Activated T-helper 1 cell treated with Interleukin-2 at 50 U/mL for 16 hours (primary cell): Measurements from ENCODE around the gene UNC5B.

Source experiments
- DNase-seq: peaks from one replicate; pipeline ENCODE4 v3.0.0-alpha.2; 2020; ENCODE audit warnings: low read depth

The UNC5B gene

DNA sequence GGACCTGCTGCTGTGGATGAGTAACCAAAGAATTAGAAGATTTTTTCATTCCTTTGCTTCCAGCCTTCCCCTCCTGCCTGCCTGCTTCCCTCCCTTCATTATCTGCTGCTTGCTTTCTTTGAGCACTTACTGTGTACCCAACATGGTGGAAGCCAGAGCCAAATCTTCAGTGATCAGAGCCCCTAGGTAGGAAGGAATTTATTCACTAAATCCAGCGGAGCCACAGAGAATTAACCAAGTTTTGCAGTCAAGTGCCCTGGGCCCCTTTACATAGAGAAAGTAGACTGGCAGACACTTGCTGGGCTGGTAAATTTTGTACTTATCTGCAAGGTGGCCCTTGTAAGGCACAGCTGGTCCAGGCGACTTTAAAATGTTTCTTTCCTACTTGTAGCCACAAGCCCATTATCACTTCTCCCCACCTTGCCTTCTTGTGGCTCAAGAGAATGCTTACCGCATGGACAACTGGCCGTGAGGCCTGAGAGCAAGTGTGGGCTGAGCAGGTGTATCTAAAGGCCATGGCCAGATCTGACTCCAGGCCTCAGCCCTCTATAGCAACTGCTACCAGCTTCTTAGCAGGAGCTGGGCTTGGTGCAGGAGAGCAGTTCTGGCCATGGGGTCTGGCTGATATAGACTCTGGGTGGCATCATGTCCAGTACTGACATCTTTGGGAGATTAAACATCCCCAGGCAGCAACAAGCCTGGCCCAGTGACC is 11.1 kb downstream of the UNC5B start:
- DNase-seq = no peak

DNA sequence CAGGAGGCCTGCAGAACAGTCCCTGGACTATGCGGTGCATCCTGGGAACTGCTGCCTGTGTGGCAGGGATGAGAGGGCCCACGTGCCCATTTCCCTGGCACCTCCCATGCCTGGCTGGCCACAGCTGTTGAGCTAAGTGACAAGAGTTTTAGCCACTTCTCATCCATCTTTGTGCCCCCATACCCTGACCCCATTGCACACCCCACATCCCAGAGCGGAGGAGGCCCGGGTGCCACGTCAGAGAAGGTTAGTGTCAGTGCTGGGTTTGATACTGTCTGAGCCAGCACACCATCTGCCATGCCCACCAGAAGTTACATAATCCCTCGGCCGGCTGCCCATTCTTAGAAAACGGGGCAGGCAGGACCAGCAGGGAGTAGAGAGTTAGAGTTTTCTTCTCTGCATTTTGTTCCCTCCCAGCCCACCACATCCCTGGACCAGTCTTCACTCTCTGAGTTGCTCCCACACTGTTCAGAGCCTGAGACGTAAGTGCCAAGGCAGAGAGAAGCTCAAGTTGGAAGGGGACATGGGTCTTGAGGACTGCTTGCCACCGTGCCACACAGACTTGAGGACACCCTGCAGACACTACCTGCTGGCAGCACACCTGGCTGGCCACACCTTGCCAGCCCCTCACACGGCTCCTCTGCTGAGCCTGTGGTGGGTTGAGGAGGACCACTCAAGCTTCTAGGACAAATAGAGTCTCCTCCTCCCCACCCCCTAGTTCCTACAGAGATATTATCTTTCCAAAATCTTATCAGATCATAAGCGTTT is 13.1 kb downstream of the UNC5B start:
- DNase-seq = no peak

DNA sequence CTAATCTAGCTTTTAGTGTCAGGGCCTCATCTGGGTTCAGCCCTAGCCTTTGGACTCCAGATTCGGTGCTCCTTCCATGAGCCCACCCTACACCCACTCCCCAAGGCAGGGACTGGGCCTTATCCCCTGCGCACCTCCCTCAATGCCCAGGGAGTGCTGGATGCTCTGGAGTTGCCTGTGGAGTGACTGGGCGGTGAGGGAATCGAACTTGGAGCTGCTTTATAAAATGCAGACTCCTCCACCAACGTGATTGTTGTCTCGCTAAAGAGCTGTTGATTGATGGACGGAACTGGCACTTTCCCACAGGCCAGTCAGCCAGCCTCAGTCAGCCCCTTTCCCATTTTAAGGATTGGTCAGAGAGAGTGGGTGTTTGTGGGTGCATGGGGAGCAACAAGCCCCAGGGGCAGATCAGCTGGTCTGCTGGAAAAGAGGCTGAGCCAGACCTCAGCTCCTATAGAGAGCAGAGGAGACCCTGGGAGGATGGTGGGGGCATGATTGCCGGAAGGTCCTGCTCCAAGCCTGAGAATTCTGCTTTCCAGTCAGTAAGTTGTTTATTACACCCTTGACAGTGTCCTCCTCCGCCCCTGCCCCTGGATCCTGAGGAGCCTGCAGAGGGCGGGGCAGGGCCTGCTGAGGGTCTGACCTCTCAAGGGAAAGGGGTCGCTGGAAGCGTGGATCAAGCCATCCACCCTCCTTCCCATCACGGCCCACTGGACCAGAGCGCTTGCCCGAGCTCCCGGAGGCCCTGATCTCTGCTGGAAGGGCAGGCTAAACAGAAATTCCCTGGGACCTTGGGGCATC is 16.7 kb downstream of the UNC5B start:
- no peak for DNase-seq

DNA sequence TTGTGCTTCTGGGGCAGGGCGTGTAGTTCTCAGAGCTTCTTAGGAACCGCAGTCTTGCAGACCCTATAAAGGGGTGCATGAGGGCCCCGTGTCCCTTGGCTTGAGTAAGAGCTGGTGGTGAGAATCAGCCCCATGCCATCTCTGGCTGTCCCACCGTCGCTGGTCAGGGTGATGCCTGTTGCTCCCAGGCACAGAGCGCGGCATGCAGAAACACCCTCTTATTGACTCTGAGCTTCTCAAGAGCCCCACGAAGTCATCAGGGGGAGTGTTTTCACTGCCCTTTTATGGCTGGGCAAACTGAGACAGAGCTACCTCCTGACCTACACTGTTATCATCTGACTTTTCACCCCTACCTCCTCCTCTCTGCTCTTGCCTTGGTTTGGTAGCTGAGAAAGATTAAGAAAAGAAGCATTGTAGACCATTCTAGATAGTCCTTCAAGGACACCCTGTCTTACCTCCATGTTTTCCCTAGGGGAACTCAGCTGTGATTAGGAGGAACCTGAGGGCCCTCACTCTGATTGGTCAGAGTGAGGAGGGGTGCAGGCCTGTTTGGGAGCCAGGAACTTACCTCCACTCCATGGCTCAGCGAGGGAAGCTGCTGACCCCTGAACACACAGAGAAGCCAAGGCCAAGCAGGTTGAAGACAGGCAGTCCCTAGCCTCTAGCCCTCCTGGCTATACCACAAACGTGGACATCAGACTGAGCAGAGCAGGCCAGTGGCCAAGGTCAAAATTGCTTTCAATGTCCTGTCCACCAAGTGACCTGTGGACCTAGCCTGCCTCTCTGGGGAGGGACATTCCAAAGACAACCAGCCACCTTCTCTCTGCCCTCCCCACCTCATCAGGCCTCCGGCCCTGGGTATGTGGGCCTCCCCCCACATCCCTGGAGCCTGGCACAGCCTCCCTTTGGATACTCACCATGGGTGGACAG is 17.6 kb downstream of the UNC5B start:
- DNase-seq = no peak

- DNase-seq = no peak
Measured at GRCh38 chr10:71230656-71231025, 18.3 kb downstream of the UNC5B start.

GRCh38 chr10:71231206-71231605 is 18.8 kb downstream of the UNC5B start:
- no peak for DNase-seq

DNA sequence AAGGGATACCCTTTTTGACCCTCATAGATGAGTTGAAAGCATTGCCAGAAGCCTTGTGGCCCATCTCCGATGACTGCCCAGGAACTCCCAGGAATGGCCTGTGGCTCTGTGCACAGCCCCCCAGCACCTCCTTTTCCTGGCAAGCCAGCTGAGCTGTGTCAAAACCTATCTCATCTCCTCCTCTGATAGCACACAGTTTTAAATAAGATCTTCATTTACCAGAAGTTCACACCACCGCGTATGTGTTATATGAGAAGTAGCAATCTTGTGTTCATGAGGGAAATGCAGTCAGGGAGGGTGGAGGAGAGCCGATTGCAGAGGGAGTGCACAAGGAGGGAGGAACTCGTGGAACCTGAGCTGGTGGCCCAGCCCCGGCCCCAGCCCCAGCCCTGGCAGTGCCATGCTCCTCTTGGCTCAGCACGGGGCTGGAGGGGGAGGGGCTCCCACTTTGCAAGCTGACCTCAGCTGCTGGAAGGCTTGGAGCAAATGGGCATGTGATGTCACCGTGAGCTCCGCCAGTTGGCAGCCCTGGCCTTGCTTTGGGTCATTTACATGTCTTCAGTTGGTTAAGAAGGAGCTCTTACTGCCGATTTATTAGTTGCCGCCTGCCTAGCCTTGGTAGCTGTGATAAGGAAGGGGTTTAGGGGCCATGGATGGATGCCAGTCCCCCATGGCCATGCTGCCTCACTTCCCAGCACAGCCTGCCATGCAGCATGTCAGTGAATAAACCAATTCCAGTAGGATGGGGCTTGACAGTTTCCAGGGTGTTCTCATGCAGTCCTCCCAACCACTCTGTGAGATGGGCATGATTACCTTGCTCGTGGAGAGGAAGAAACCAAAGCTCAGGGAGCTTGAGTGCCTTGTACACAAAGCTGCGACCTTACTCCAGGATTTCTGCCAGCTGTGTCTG is 20.0 kb downstream of the UNC5B start:
- no peak for DNase-seq

DNA sequence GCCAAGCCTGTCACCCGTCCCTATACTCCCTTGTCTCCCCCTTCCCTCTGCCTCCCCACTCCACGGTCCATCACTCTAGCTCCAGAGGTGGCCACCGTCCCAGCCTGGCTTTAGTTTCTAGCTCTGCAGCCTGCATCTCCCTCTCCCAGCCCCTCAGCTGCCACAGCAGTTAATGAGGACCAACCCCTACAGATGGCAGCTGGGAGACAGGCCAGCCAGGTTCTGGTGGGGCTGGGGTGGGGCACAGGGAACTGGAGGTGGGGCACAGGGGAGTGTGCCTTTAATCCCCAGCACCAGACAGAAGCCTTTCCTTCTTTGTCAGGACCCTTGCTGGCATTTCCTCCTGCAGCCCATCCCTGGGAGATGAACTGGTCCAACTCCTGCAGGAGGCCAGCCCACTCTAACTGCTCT is 21.1 kb downstream of the UNC5B start:
- no peak for DNase-seq

DNA sequence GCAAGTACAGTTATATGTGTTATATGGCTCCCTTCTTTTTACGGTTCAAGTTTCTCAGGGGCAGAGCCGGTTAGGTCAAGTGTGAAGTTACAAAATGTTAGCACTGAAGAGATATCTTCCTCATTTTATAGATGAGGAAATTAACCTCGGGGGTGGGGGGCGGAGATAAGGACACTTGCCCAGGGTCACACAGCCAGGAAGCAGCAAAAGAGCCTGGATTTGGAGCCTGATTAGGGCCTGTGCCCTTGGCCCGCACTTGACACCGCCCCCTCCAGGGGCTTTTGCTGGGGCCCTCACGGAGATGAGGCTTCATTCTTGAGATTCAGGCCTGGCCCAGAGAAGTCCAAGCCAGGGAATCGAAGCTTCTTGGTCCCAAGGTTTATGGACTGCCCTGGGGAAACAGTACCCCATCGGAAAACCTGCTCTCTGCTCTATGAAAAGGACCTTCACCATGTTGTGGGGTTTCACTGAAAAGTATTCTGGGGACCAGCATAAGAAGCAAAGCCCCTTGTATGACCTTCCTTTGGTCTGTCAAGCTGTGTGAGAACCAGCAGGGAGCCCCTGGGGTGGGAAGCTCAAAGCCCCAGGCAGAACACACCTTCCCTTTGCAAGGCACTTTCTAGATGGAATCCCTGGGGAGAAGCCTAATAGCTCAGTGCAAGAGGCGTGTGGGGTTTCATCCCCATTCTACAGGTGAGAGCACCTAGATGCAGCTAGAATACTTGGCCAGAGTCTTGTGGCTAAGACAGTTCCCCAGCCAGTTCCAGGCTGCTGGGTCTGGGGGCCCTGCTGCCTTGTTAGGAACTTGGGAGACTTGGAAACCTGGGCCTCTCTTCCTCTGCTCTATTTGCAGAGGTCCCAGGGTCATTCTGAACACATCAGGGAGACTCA is 21.9 kb downstream of the UNC5B start:
- DNase-seq = no peak

GRCh38 chr10:71234970-71235685 is 22.8 kb downstream of the UNC5B start:
- no peak for DNase-seq

GRCh38 chr10:71235808-71236207 is 23.4 kb downstream of the UNC5B start:
- no peak for DNase-seq

DNA sequence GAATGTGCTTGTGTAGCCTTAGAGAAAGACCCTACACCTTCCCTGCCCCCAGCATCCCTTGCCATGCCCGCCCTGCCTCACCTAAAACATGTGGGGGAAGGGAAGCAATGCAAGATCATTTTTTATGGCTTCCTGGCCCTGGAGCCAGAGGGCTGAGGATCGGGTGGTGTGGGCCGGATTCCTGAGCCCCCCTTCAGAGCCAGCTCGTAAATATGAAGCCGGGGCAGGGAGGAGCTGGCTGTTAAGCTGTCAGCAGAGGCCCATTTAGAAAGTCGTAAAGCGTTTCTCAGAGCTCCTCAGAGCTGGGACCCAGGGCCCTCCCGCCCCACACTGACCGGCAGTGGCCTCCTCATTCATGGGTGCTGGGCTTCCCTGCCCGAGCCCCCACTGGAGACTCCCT is 23.9 kb downstream of the UNC5B start:
- no peak for DNase-seq

DNA sequence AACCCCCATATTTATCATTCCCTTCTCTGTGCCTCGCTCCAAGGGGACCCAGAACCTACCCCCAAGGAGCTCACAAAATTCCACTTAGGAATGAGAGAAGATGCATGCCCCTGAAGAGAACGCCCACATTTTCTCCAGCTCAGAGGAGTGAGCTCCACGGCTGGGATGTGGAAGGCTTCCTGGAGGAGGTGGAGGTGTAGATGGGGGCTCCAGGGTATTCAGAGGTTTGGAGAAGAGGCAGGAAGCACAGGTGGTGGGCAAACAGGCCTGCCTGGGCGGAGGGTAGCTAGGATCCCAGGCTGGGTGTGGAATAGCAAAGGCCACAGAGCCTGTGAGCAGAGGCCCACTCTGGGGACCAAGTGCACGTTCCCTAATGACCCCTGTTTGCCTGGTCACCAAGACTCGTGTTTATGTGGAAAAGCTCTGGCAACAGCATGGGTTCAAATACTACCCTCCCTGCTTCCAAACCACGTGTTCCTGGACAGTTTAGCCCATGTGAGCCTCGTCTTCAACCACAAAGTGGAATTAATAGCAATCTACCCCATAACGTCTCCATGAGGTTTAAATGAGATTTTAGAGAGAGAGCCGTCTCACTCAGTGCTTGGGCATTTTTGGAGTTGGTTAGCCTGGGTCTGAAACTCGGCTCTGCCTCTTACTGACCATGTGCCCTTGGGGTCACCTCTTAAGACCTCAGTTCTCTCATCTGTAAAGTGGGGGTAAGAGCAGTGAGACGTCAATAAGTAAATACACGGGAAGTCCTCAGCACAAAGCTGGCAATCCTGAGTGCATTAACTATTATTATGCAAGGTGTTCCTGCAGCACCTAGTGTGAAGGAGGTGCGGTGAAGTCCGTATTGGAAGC is 24.7 kb downstream of the UNC5B start:
- DNase-seq = no peak

DNA sequence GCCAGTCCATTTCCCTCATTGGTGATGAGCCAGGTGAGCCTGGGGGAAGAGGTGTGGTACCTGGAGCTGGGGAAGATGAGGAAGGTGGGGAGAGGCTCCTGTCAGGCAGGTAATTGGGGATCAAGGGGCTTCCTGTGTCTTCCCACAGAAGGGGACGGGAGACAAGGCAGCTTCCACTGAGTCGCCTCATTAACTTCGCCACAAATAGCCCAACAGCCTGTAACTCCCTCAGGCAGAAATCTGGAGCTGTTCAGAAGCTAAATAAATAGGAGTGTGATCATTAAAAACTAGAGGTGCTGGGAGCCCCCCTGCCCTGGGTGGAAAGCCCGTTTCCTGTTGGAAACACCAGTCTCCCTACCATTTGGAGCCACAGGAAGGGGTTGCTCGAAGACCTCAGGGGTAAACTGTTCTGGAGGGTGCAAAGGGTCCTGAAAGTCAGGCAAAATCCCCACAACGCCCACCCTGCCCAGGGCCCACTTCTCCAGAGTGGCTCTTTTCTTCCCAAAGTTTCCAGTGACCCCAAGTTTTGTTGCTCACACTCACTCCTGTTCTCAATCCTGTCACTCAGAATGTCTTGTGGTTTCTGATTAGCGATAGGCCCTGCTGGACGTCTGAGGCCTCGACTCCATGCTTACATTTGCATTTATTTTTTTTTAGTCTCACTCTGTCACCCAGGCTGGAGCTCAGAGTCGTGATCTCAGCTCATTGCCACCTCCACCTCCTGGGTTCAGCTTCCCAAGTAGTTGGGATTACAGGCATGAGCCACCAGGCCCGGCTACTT is 25.7 kb downstream of the UNC5B start:
- no peak for DNase-seq

DNA sequence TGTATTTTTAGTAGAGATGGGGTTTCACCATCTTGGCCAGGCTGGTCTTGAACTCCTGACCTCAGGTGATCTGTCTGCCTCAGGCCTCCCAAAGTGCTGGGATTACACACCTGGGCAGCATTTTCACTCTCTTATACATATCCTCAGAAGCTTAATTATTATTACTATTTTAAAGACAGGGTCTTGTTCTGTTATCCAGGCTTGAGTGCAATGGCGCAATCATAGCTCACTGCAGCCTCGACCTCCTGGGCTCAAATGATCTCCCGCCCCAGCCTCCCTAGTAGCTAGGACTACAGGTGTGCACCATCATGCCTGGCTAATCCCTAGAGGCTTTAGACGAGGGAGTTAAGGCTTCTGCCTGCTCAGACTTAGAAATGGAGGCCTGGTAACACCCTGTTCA is 26.3 kb downstream of the UNC5B start:
- DNase-seq = no peak

DNA sequence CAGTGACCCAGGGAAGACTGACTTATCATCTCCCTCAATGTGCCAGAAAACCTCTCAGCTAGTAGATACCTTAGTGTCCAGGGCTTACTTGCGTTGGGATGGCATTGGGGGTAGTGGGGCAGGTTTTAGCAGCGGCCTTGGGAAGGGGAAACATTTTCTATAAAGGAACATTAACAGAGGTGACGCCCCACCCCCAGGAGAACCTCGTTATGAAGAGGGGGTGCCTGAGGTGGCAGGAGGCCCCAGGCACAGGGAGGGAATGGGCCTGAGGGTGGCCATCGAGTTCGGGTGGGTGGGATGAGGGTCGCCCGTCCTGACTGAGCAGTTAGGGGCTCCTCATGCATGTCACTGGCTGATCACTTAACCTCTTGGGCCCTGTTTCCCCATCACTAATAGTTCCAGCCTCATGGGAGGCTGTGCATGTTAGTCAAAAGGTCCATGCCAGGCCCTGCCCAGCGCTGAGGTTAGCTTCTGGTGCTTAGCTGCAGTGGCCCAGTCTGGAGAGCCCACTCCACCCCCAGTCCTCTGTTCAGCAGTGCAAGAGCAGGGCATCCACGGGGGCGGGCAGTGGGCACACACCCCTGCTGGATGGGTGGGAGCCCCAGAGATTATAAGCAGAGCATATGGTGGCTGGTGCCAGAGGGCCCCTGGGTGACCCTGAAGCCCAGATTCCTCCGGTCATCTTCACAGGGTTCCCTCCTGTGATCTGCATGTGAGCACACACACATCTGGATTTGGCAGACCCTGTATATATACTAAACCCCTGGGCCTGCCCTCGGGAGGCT is 27.0 kb downstream of the UNC5B start:
- no peak for DNase-seq
